ENCODE measurements around the gene SDHB.

DNA sequence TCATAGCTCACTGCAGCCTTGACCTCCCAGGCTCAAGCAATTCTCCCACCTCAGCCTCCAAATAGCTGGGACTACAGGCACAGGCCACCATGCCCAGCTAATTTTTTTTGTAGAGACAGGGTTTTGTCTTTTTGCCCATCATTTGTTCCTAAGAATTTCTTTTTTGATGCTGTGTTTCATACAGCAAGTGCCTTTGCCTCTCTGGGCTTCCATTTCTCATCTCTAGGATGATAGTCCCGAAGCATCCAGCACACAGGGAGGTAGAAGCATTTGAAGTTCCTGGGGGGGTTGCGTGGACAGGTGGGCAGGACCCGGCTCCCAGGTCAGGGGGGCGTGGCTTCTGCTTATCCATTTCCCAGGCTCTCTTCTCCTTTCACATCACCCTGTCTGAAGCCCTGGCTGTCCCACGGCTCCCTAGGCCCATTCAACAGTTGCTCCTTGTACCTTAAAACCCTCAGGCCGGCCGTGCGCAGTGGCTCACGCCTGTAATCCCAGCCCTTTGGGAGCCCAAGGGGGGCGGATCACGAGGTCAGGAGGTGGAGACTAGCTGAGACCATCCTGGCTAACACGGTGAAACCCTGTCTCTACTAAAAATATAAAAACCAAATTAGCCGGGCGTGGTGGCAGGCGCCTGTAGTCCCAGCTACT is 45.5 kb downstream of the SDHB start:
- TF ChIP-seq EZH2 (IDR thresholded peaks at IDR 0.05; ENCODE audit: low read length, unreplicated experiment), result no peak
- TF ChIP-seq, protein P1, sequence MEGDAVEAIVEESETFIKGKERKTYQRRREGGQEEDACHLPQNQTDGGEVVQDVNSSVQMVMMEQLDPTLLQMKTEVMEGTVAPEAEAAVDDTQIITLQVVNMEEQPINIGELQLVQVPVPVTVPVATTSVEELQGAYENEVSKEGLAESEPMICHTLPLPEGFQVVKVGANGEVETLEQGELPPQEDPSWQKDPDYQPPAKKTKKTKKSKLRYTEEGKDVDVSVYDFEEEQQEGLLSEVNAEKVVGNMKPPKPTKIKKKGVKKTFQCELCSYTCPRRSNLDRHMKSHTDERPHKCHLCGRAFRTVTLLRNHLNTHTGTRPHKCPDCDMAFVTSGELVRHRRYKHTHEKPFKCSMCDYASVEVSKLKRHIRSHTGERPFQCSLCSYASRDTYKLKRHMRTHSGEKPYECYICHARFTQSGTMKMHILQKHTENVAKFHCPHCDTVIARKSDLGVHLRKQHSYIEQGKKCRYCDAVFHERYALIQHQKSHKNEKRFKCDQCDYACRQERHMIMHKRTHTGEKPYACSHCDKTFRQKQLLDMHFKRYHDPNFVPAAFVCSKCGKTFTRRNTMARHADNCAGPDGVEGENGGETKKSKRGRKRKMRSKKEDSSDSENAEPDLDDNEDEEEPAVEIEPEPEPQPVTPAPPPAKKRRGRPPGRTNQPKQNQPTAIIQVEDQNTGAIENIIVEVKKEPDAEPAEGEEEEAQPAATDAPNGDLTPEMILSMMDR (conservative IDR thresholded peaks at IDR 0.05; ENCODE audit: low read depth, low read length), result no peak
